Activated naive CD4-positive, alpha-beta T cell treated with anti-CD3 and anti-CD28 coated beads, Interleukin-2, amount 10 ng/mL, durations not matched to agents 5 hours and 36 hours (primary cell): ENCODE data around the gene DDX1. TPM values are rescaled to one million over a fixed set of nuclear protein-coding genes. Genes with fewer than 3 reads are reported as not detected.

Experiments used
- total RNA-seq, 2 experiments: library from RNA; stranded (reverse); gene quantifications; one replicate each; pipeline ENCODE4 v1.2.3, GENCODE V29; 2021

Gene DDX1
- total RNA-seq = 10 to 100 TPM; 55.6 to 57.0 TPM

GRCh38 chr2:15591692-15592463 is at the start of gene DDX1:
DDX1 (plus strand) TSS chr2:15591868; CDS start chr2:15591934, 66 bp downstream.

GRCh38 chr2:15560988-15561573 is 30.6 kb upstream of the DDX1 start, which contains the start of gene NBAS:
NBAS (minus strand) TSS chr2:15561334; CDS start chr2:15561304, 30 bp downstream.

Other genes starting within 250 kb of the DDX1 start
- gene NBAS, start 30.5 kb upstream of the DDX1 start, total RNA-seq = 10 to 100 TPM; 36.4 to 42.4 TPM